Measurements from ENCODE around the gene TBC1D10B.
A peak's percentile ranks its signal among the peaks of the same experiment; 100 is the strongest.
"Not testable (repeated sequence)": the region's sequence is repeated elsewhere in the genome, so short reads cannot be mapped to it uniquely, and the experiment has no call there.

The TBC1D10B gene

DNA sequence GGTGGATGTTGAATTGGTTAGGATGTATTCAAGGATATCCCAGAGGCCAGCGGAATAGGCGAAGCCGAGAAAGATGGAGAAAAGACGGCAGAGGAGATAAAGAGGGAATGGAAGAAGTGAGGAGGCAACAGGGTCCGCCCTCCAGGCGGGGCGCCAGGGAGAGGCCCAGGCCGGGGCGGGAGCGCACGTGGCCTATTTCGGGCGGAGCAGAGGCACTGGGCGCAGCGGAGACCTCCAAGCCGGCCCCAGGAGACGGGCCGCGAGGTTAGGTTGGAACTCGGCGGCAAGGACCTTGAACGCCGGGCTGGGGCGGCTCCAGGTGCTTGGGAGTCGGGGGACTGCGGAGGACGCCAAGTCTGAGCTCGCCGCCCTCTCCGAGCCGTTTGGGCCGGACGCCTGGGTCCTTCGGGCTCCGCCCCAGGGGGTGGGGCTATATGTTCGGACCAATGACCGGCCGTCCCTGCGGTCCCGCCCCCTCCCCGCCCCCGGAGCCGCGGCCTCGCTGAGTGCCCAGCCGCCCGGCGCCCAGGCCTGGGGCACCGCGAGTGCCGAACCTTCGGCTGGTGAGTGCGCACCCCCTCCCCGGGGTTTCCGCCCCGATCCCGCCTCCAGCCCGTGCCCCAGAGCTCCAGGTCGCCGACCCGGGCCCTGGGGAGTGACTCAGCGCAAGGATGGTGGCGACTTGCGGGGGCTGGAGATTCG lies 37.0 kb upstream of the TBC1D10B start, which contains the start of gene ZNF771:
Gene ZNF771, plus strand, starts transcription at position 505 of the 702 bp plus-strand sequence. CDS start 448 bp downstream, outside the sequence.
- peak within 1 kb of the TSS; percentile 32 for H3K9ac ChIP-seq (ENCODE audit: low read length)
- H3K27me3 ChIP-seq (ENCODE audit: control insufficient read depth, insufficient read depth, low read length), result no peaks in the 10 kb centered on the region
- peaks cover 14% of the 10 kb centered on the region for H3K4me1 ChIP-seq (ENCODE audit: control insufficient read depth, insufficient read depth, low read length)
- peaks cover 5% of the 10 kb centered on the region for H3K36me3 ChIP-seq (ENCODE audit: control insufficient read depth, insufficient read depth, low read length)
- peak within 1 kb of the TSS; percentile 84 for H3K27ac ChIP-seq (ENCODE audit: low read depth, low read length)
- peak within 1 kb of the TSS; percentile 84 for H3K4me3 ChIP-seq (ENCODE audit: low read length)

DNA sequence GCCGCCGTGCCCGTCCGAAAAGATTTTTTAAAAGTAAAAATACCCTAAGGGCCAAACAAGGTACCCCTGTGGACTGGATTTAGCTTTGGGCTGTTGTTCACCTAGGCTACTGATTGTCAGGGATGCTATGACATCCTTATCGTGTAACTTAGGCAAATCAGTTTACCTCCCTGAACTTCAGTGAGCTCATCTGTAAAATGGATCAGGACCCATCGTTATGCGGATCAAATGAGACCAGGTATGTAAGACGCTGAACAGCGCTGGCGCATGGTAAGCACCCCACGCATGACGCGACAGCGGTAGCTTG lies 36.5 kb upstream of the TBC1D10B start:
- peak overlapping the region; percentile 84 for H3K27ac ChIP-seq (ENCODE audit: low read depth, low read length)
- H3K36me3 ChIP-seq (ENCODE audit: control insufficient read depth, insufficient read depth, low read length), result peaks cover 4% of the 10 kb centered on the region
- H3K9ac ChIP-seq (ENCODE audit: low read length), result no peak overlapping the region
- H3K4me1 ChIP-seq (ENCODE audit: control insufficient read depth, insufficient read depth, low read length), result peaks cover 14% of the 10 kb centered on the region
- peak overlapping the region; percentile 84 for H3K4me3 ChIP-seq (ENCODE audit: low read length)
- no peaks in the 10 kb centered on the region for H3K27me3 ChIP-seq (ENCODE audit: control insufficient read depth, insufficient read depth, low read length)

DNA sequence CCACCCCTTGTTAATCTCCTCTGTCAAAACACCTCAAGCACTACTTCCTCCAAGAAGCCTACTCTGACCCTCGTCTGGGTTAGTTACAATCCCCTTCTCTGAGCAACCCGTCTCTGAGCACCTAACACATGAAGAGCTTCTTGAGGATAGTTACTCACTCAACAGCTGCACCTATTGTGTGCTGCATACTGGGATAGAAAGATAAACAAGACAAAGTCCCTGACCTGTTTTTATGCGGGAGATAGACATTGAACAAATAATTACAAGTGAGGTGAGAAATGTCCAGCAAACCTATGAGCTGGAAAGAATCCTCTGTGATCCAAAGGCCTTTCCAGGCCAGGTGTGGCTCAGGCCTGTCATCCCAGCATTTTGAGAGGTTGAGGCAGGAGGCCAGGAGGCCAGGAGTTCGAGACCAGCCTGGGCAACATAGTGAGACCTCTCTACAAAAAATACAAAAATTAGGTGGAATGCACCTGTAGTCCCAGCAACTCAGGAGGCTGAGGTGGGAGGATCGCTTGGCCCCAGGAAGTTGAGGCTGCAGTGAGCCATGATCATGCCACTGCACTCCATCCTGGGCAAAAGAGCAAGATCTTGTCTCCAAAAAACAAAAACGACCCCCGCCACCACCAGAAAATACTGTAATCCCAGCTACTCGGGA lies 31.6 kb upstream of the TBC1D10B start:
- Histone ChIP-seq H3K27me3 (ENCODE audit: control insufficient read depth, insufficient read depth, low read length) (no peaks in the 10 kb centered on the region), H3K4me1 (ENCODE audit: control insufficient read depth, insufficient read depth, low read length) (peaks cover 11% of the 10 kb centered on the region), H3K27ac (ENCODE audit: low read depth, low read length) (no peak overlapping the region)

DNA sequence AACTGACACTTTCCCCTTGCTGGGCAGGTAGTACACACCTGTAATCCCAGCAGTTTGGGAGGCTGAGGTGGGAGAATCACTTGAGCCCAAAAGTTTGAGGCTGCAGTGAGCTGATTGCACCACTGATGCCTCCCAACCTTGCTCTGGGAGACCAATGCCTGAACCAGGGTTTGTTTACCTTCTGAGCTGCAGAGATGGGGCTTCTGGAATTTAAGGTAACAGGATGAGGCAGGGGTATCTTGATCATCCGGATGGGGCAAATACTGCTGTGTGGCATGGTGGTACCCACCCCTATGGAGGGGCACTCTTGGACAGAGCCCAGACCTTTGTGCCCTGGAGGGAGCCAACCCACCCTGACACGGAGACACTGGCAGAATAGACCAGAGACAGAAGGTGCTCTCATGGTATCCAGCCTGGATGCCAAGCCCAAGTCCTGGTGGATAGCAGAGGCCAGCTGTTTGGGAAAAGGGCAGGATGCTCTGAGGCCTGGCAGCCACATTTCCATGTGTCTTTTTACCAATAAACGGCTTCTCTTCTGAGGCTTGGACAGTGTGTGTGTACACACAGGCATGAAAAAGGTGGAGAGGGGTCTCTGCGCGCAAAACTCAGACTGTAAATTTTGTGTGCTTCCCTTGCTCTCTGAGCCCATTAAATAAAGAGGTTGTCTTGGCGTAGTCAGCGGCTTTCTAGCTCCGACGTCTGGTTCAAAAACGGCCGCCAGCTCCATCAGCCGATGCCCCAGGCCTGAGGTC lies 29.3 kb upstream of the TBC1D10B start:
- peaks cover 3% of the 10 kb centered on the region for H3K36me3 ChIP-seq (ENCODE audit: control insufficient read depth, insufficient read depth, low read length)
- no peaks in the 10 kb centered on the region for H3K27me3 ChIP-seq (ENCODE audit: control insufficient read depth, insufficient read depth, low read length)
- H3K27ac ChIP-seq (ENCODE audit: low read depth, low read length), result peak overlapping the region; percentile 99
- peak overlapping the region; percentile 72 for H3K9ac ChIP-seq (ENCODE audit: low read length)
- H3K4me3 ChIP-seq (ENCODE audit: low read length), result peak overlapping the region; percentile 89
- H3K4me1 ChIP-seq (ENCODE audit: control insufficient read depth, insufficient read depth, low read length), result peaks cover 17% of the 10 kb centered on the region

More for the DNA sequence above, 31.6 kb upstream of the TBC1D10B start:
- H3K4me3 ChIP-seq (ENCODE audit: low read length), result no peak overlapping the region
- H3K9ac ChIP-seq (ENCODE audit: low read length), result no peak overlapping the region
- H3K36me3 ChIP-seq (ENCODE audit: control insufficient read depth, insufficient read depth, low read length), result peaks cover 3% of the 10 kb centered on the region

GRCh38 chr16:30398661-30399434 lies 28.6 kb upstream of the TBC1D10B start:
- H3K27ac ChIP-seq (ENCODE audit: low read depth, low read length), result peak overlapping the region; percentile 99

GRCh38 chr16:30397776-30398660 lies 27.7 kb upstream of the TBC1D10B start:
- H3K4me1 ChIP-seq (ENCODE audit: control insufficient read depth, insufficient read depth, low read length), result peaks cover 19% of the 10 kb centered on the region
- peaks cover 3% of the 10 kb centered on the region for H3K36me3 ChIP-seq (ENCODE audit: control insufficient read depth, insufficient read depth, low read length)
- H3K27ac ChIP-seq (ENCODE audit: low read depth, low read length), result peak overlapping the region; percentile 99
- H3K4me3 ChIP-seq (ENCODE audit: low read length), result no peak overlapping the region
- H3K9ac ChIP-seq (ENCODE audit: low read length), result no peak overlapping the region
- H3K27me3 ChIP-seq (ENCODE audit: control insufficient read depth, insufficient read depth, low read length), result no peaks in the 10 kb centered on the region

More at GRCh38 chr16:30398661-30399434, 28.6 kb upstream of the TBC1D10B start:
- H3K4me3 ChIP-seq (ENCODE audit: low read length), result no peak overlapping the region
- peaks cover 3% of the 10 kb centered on the region for H3K36me3 ChIP-seq (ENCODE audit: control insufficient read depth, insufficient read depth, low read length)
- peaks cover 19% of the 10 kb centered on the region for H3K4me1 ChIP-seq (ENCODE audit: control insufficient read depth, insufficient read depth, low read length)
- no peaks in the 10 kb centered on the region for H3K27me3 ChIP-seq (ENCODE audit: control insufficient read depth, insufficient read depth, low read length)
- no peak overlapping the region for H3K9ac ChIP-seq (ENCODE audit: low read length)

- H3K4me1 ChIP-seq (ENCODE audit: control insufficient read depth, insufficient read depth, low read length), result peaks cover 19% of the 10 kb centered on the region
- no peak overlapping the region for H3K9ac ChIP-seq (ENCODE audit: low read length)
These were observed 26.8 kb upstream of the TBC1D10B start for GRCh38 chr16:30397056-30397455.

GRCh38 chr16:30396627-30397026 lies 26.3 kb upstream of the TBC1D10B start:
- not testable (repeated sequence) for H3K27me3 ChIP-seq (ENCODE audit: control insufficient read depth, insufficient read depth, low read length); H3K9ac ChIP-seq (ENCODE audit: low read length); H3K36me3 ChIP-seq (ENCODE audit: control insufficient read depth, insufficient read depth, low read length); H3K27ac ChIP-seq (ENCODE audit: low read depth, low read length)
- Histone ChIP-seq H3K4me1 (ENCODE audit: control insufficient read depth, insufficient read depth, low read length) (peaks cover 19% of the 10 kb centered on the region), H3K4me3 (ENCODE audit: low read length) (peak overlapping the region; percentile 92)

More at GRCh38 chr16:30397056-30397455, 26.8 kb upstream of the TBC1D10B start:
- Histone ChIP-seq H3K36me3 (ENCODE audit: control insufficient read depth, insufficient read depth, low read length) (peaks cover 3% of the 10 kb centered on the region), H3K27me3 (ENCODE audit: control insufficient read depth, insufficient read depth, low read length) (no peaks in the 10 kb centered on the region), H3K27ac (ENCODE audit: low read depth, low read length) (no peak overlapping the region), H3K4me3 (ENCODE audit: low read length) (no peak overlapping the region)

DNA sequence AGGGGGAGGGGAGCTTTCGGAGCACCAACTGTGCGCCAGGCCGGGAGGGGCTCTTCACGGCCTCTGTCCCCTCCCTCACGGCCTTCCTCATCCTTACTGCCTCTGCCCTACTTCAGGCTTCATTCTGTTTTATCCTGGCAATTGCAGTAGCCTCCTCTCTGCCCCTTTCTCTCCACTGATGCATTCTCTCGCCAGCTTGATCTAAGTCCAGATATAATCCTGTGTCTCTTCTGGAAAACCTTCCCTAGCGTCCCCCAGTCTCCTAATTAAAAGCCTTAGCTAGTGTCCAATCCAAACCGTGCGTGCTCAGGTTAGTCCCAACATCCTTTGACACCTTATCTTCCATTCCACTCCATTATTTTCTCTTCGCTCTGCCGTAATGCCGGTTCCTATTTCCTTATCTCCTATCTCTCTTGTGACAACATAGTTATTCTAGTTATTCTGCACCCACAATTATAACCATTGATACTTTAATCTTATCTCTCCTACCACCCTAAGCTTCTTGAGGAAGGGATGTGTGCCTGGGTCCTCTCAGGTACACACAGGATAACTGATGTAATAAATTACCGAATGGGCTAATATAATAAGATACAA lies 25.8 kb upstream of the TBC1D10B start:
- Histone ChIP-seq H3K4me3 (ENCODE audit: low read length) (peak overlapping the region; percentile 92), H3K36me3 (ENCODE audit: control insufficient read depth, insufficient read depth, low read length) (peaks cover 3% of the 10 kb centered on the region), H3K27me3 (ENCODE audit: control insufficient read depth, insufficient read depth, low read length) (no peaks in the 10 kb centered on the region), H3K9ac (ENCODE audit: low read length) (peak overlapping the region; percentile 52), H3K27ac (ENCODE audit: low read depth, low read length) (peak overlapping the region; percentile 71), H3K4me1 (ENCODE audit: control insufficient read depth, insufficient read depth, low read length) (peaks cover 19% of the 10 kb centered on the region)

GRCh38 chr16:30395155-30395991 lies 25.1 kb upstream of the TBC1D10B start, which contains the start of gene ZNF48:
Gene ZNF48, plus strand, starts transcription at chr16:30395420. Its CDS starts 375 bp downstream, at chr16:30395795.
- Histone ChIP-seq H3K4me3 (ENCODE audit: low read length) (peak within 1 kb of the TSS; percentile 92), H3K9ac (ENCODE audit: low read length) (peak within 1 kb of the TSS; percentile 52), H3K36me3 (ENCODE audit: control insufficient read depth, insufficient read depth, low read length) (peaks cover 3% of the 10 kb centered on the region), H3K27ac (ENCODE audit: low read depth, low read length) (peak within 1 kb of the TSS; percentile 84), H3K4me1 (ENCODE audit: control insufficient read depth, insufficient read depth, low read length) (peaks cover 19% of the 10 kb centered on the region), H3K27me3 (ENCODE audit: control insufficient read depth, insufficient read depth, low read length) (no peaks in the 10 kb centered on the region)

Measured in rectal smooth muscle tissue (tissue), 1 donor.